ENCODE results near the gene RWDD3.

Gene RWDD3

GRCh38 chr1:95230256-95230655 is 3.8 kb upstream of the RWDD3 start:
- no peak for DNase-seq (ENCODE audit: low read depth)

- DNase-seq (ENCODE audit: low read depth) = no peak
Observed at GRCh38 chr1:95230768-95231191, 3.2 kb upstream of the RWDD3 start.

- DNase-seq (ENCODE audit: low read depth) = no peak
Observed at GRCh38 chr1:95232646-95233318, 1.2 kb upstream of the RWDD3 start.

- DNase-seq (ENCODE audit: low read depth) = peak; percentile 13
Observed at GRCh38 chr1:95233319-95233736, 682 bp upstream of the RWDD3 start.

GRCh38 chr1:95236784-95237575 is 3.0 kb downstream of the RWDD3 start:
- DNase-seq (ENCODE audit: low read depth) = peak; percentile 37

GRCh38 chr1:95237981-95238703 is 4.1 kb downstream of the RWDD3 start:
- DNase-seq (ENCODE audit: low read depth) = peak; percentile 12

- no peak for DNase-seq (ENCODE audit: low read depth)
Observed at GRCh38 chr1:95245029-95245428, 11.0 kb downstream of the RWDD3 start.

GRCh38 chr1:95246511-95246910 is 12.5 kb downstream of the RWDD3 start:
- DNase-seq (ENCODE audit: low read depth) = no peak

- DNase-seq (ENCODE audit: low read depth) = no peak
Observed at GRCh38 chr1:95247607-95248006, 13.6 kb downstream of the RWDD3 start.

GRCh38 chr1:95249916-95250315 is 15.9 kb downstream of the RWDD3 start:
- no peak for DNase-seq (ENCODE audit: low read depth)

- no peak for DNase-seq (ENCODE audit: low read depth)
Observed at GRCh38 chr1:95252422-95252821, 18.4 kb downstream of the RWDD3 start.

GRCh38 chr1:95254959-95255358 is 20.9 kb downstream of the RWDD3 start:
- DNase-seq (ENCODE audit: low read depth) = no peak

GRCh38 chr1:95255826-95256225 is 21.8 kb downstream of the RWDD3 start:
- no peak for DNase-seq (ENCODE audit: low read depth)

GRCh38 chr1:95257758-95258157 is 23.7 kb downstream of the RWDD3 start:
- DNase-seq (ENCODE audit: low read depth) = peak; percentile 49

GRCh38 chr1:95259245-95259644 is 25.2 kb downstream of the RWDD3 start:
- DNase-seq (ENCODE audit: low read depth) = no peak

- no peak for DNase-seq (ENCODE audit: low read depth)
Observed at GRCh38 chr1:95262913-95263312, 28.9 kb downstream of the RWDD3 start.

- DNase-seq (ENCODE audit: low read depth) = peak; percentile 18
Observed at GRCh38 chr1:95263450-95263849, 29.4 kb downstream of the RWDD3 start.

GRCh38 chr1:95265106-95265505 is 31.1 kb downstream of the RWDD3 start:
- no peak for DNase-seq (ENCODE audit: low read depth)

- DNase-seq (ENCODE audit: low read depth) = no peak
Observed at GRCh38 chr1:95276429-95276828, 42.4 kb downstream of the RWDD3 start.

GRCh38 chr1:95278173-95279006 is 44.4 kb downstream of the RWDD3 start:
- DNase-seq (ENCODE audit: low read depth) = no peak

- DNase-seq (ENCODE audit: low read depth) = no peak
Observed at GRCh38 chr1:95281781-95282517, 47.9 kb downstream of the RWDD3 start.
